NCI-H460 (cell line): ENCODE data around the gene SAP130. TPM values are rescaled to one million over a fixed set of nuclear protein-coding genes. Genes with fewer than 3 reads are reported as not detected.

ENCODE experiments used
- DNase-seq: peaks from one replicate; pipeline ENCODE4 v3.0.0-alpha.2; 2016; ENCODE audit warnings: low read depth; ENCODE audit errors: extremely low read depth
- total RNA-seq: library from RNA; depleted of rRNA; stranded (reverse); fragments of >200 nt; shearing (Covaris generic); gene quantifications from 2 replicates; pipeline ENCODE4 v1.2.3, GENCODE V29; 2014

Gene SAP130
- total RNA-seq, 1 experiment from 2014 or later = 9.1 TPM

GRCh38 chr2:128027278-128027800 is 520 bp downstream of the SAP130 start:
- peak; percentile 99 for DNase-seq

GRCh38 chr2:128026448-128027277 is 1.2 kb downstream of the SAP130 start:
- no peak for DNase-seq

GRCh38 chr2:128024816-128025215 is 3.0 kb downstream of the SAP130 start:
- DNase-seq = no peak

GRCh38 chr2:128017561-128017960 is 10.3 kb downstream of the SAP130 start:
- DNase-seq = no peak

- no peak for DNase-seq
These were observed 11.2 kb downstream of the SAP130 start for GRCh38 chr2:128016620-128017019.

- DNase-seq = no peak
These were observed 15.2 kb downstream of the SAP130 start for GRCh38 chr2:128012698-128013097.

- DNase-seq = no peak
These were observed 19.7 kb downstream of the SAP130 start for GRCh38 chr2:128008074-128008672.

- DNase-seq = no peak
These were observed 23.4 kb downstream of the SAP130 start for GRCh38 chr2:128004509-128004908.

GRCh38 chr2:128003463-128003862 is 24.4 kb downstream of the SAP130 start:
- DNase-seq = no peak

GRCh38 chr2:127996160-127996559 is 31.7 kb downstream of the SAP130 start:
- DNase-seq = no peak

- DNase-seq = no peak
These were observed 32.1 kb downstream of the SAP130 start for GRCh38 chr2:127995725-127996124.

GRCh38 chr2:127993659-127994058 is 34.2 kb downstream of the SAP130 start:
- no peak for DNase-seq

GRCh38 chr2:127991742-127992141 is 36.1 kb downstream of the SAP130 start:
- DNase-seq = no peak

GRCh38 chr2:127986548-127987079 is 41.2 kb downstream of the SAP130 start:
- no peak for DNase-seq

GRCh38 chr2:127985735-127986134 is 42.1 kb downstream of the SAP130 start:
- no peak for DNase-seq

- no peak for DNase-seq
These were observed 42.7 kb downstream of the SAP130 start for GRCh38 chr2:127985026-127985734.

GRCh38 chr2:127984551-127984950 is 43.3 kb downstream of the SAP130 start:
- no peak for DNase-seq

- no peak for DNase-seq
These were observed 58.4 kb downstream of the SAP130 start for GRCh38 chr2:127969446-127969845.

- DNase-seq = no peak
These were observed 59.1 kb downstream of the SAP130 start for GRCh38 chr2:127968610-127969339.

GRCh38 chr2:127961729-127962128 is 66.1 kb downstream of the SAP130 start:
- DNase-seq = no peak
